Measurements from ENCODE around the gene PARD6B. TPM values are rescaled to one million over a fixed set of nuclear protein-coding genes. Genes with fewer than 3 reads are reported as not detected.

The PARD6B gene
- total and polyA plus RNA-seq, 2 of the 13 experiments (the other 11 are each of a cell fraction or from before 2014, with no cell fraction given), result 6.9 to 22.2 TPM

- DNase-seq (ENCODE audit: low spot score), result no peak
- in situ Hi-C loops (cut with HindIII; ENCODE audit: extremely low pct_ligation_motif_present, low pct_unique_long_range_greater_than_20kb) (no loop called here), intact Hi-C loops (cut with micrococcal nuclease; ENCODE audit: unreplicated experiment) (no loop called here)
- Histone ChIP-seq H3K27ac (ENCODE audit: extremely low read length, insufficient read depth, low read length) (no peak overlapping the region), H3K9ac (ENCODE audit: insufficient read depth, low read depth, low read length) (no peak overlapping the region), H3K4me3 (replicated peaks in 1 of 3; ENCODE audit: insufficient read depth in 1 of 3, low read depth in 2 of 3, low read length in 3 of 3) (no peak overlapping the region), H3K4me1 (ENCODE audit: insufficient read depth, low read length) (peaks cover 28% of the 10 kb centered on the region), H3K79me2 (ENCODE audit: insufficient read depth, low read length) (no peaks in the 10 kb centered on the region), H3K4me2 (ENCODE audit: low read depth, low read length) (no peak overlapping the region), H3K27me3 (ENCODE audit: control insufficient read depth in 1 of 2, insufficient read depth in 2 of 2, low read length in 2 of 2) (peaks cover 12 to 33% of the 10 kb centered on the region in 2 experiments), H3K9me3 (ENCODE audit: low read length) (no peaks in the 10 kb centered on the region), H3K36me3 (replicated peaks in 1 of 2; ENCODE audit: control insufficient read depth in 1 of 2, insufficient read depth in 2 of 2, low read length in 2 of 2) (no peaks in the 10 kb centered on the region), H4K20me1 (ENCODE audit: insufficient read depth, low read length) (no peaks in the 10 kb centered on the region), H2AFZ (ENCODE audit: low read length) (no peak overlapping the region)
- ChIA-PET CTCF (ENCODE audit: low intra/inter-chr PET ratio, low total read pairs) (no interaction called here), POLR2A (no interaction called here)
- ATAC-seq, result no peak
- BruUV-seq (replicated peaks), result no TSS peak
- WGBS (ENCODE audit: low lambda C conversion rate), result 65% methylated on average over 10 of the region's 10 CpGs
- no peak for TF ChIP-seq ZNF614 (CRISPR knock-in tag; IDR thresholded peaks at IDR 0.05; ENCODE audit: borderline replicate concordance)
- no peak for TF ChIP-seq TGIF2 (CRISPR knock-in tag; IDR thresholded peaks at IDR 0.05)
- no peak for TF ChIP-seq RXRA (CRISPR knock-in tag; IDR thresholded peaks at IDR 0.05)
- TF ChIP-seq NCOA5 (CRISPR knock-in tag; IDR thresholded peaks at IDR 0.05), result no peak
- no peak for TF ChIP-seq ZNF569 (CRISPR knock-in tag; IDR thresholded peaks at IDR 0.05; ENCODE audit: borderline replicate concordance)
- no peak for TF ChIP-seq ZNF343 (CRISPR knock-in tag; IDR thresholded peaks at IDR 0.05)
- no peak for FAIRE-seq
Observed at GRCh38 chr20:50686821-50687220, 44.6 kb upstream of the PARD6B start.

GRCh38 chr20:50688256-50688975 lies 43.0 kb upstream of the PARD6B start:
- BruUV-seq (replicated peaks), result no TSS peak
- in situ Hi-C loops (cut with HindIII; ENCODE audit: extremely low pct_ligation_motif_present, low pct_unique_long_range_greater_than_20kb), result no loop called here
- H3K27ac ChIP-seq (ENCODE audit: extremely low read length, insufficient read depth, low read length), result no peak overlapping the region

More at GRCh38 chr20:50688256-50688975, 43.0 kb upstream of the PARD6B start:
- Histone ChIP-seq H3K27me3 (ENCODE audit: control insufficient read depth in 1 of 2, insufficient read depth in 2 of 2, low read length in 2 of 2) (peaks cover 17 to 49% of the 10 kb centered on the region in 2 experiments), H3K4me2 (ENCODE audit: low read depth, low read length) (no peak overlapping the region), H3K79me2 (ENCODE audit: insufficient read depth, low read length) (no peaks in the 10 kb centered on the region), H3K9ac (ENCODE audit: insufficient read depth, low read depth, low read length) (no peak overlapping the region), H3K36me3 (replicated peaks in 1 of 2; ENCODE audit: control insufficient read depth in 1 of 2, insufficient read depth in 2 of 2, low read length in 2 of 2) (no peaks in the 10 kb centered on the region), H3K4me3 (replicated peaks in 1 of 3; ENCODE audit: insufficient read depth in 1 of 3, low read depth in 2 of 3, low read length in 3 of 3) (no peak overlapping the region), H3K4me1 (ENCODE audit: insufficient read depth, low read length) (peaks cover 34% of the 10 kb centered on the region), H2AFZ (ENCODE audit: low read length) (no peak overlapping the region), H3K9me3 (ENCODE audit: low read length) (no peaks in the 10 kb centered on the region), H4K20me1 (ENCODE audit: insufficient read depth, low read length) (no peaks in the 10 kb centered on the region)
- FAIRE-seq (no peak), DNase-seq (ENCODE audit: low spot score) (no peak), ATAC-seq (no peak)
- WGBS (ENCODE audit: low lambda C conversion rate), result 53% methylated on average over 7 of the region's 8 CpGs
- TF ChIP-seq DNMT1 (CRISPR knock-in tag; IDR thresholded peaks at IDR 0.05) (no peak), ZNF770 (CRISPR knock-in tag; IDR thresholded peaks at IDR 0.05) (0 out of 2 replicates have a peak, but pooled peaks have one; percentile 25)
- POLR2A ChIA-PET, result no interaction called here
- intact Hi-C loops (cut with micrococcal nuclease; ENCODE audit: unreplicated experiment), result no loop called here
- CTCF ChIA-PET (ENCODE audit: low intra/inter-chr PET ratio, low total read pairs), result no interaction called here

All from HepG2 (cell line).